WTC11 (cell line): ENCODE measurements around the gene RHBDL1. TPM values are rescaled to one million over a fixed set of nuclear protein-coding genes. Genes with fewer than 3 reads are reported as not detected.
A peak's percentile ranks its signal among the peaks of the same experiment; 100 is the strongest.

Source experiments
- E2F1 ChIP-seq: sonication (generic); formaldehyde crosslinking; IDR thresholded peaks from 2 replicates; pipeline ENCODE4 v1.8.0; 2022; ENCODE audit warnings: mild to moderate bottlenecking, missing genetic modification reagents
- ERG ChIP-seq: fragments of 250-450 bp; sonication (Bioruptor Pico); IDR thresholded peaks from 2 replicates; pipeline ENCODE4 v1.8.0; 2021; ENCODE audit warnings: mild to moderate bottlenecking
- ESRRA ChIP-seq: sonication (generic); formaldehyde crosslinking; IDR thresholded peaks from 2 replicates; pipeline ENCODE4 v1.8.1; 2022; ENCODE audit warnings: mild to moderate bottlenecking, missing genetic modification reagents, borderline replicate concordance
- GRHL2 ChIP-seq: fragments of 250-450 bp; sonication (Bioruptor Pico); IDR thresholded peaks from 2 replicates; pipeline ENCODE4 v1.8.0; 2022; ENCODE audit warnings: mild to moderate bottlenecking, moderate library complexity; ENCODE audit not compliant: insufficient replicate concordance, severe bottlenecking
- HMGA2 ChIP-seq: fragments of 250-450 bp; sonication (Bioruptor Pico); IDR thresholded peaks from 2 replicates; pipeline ENCODE4 v1.4.0; 2021; ENCODE audit warnings: mild to moderate bottlenecking, moderate library complexity
- IRF2 ChIP-seq: sonication (generic); formaldehyde crosslinking; IDR thresholded peaks from 2 replicates; pipeline ENCODE4 v1.8.0; 2022; ENCODE audit warnings: low read depth, missing genetic modification reagents, borderline replicate concordance
- JAZF1 ChIP-seq: fragments of 250-450 bp; sonication (Bioruptor Pico); IDR thresholded peaks from 2 replicates; pipeline ENCODE4 v1.9.0; 2021; ENCODE audit warnings: moderate library complexity, mild to moderate bottlenecking, inconsistent platforms
- JUN ChIP-seq: sonication (generic); formaldehyde crosslinking; IDR thresholded peaks from 2 replicates; pipeline ENCODE4 v1.8.0; 2023; ENCODE audit warnings: mild to moderate bottlenecking, missing genetic modification reagents
- MXD4 ChIP-seq: fragments of 250-450 bp; sonication (Bioruptor Pico); IDR thresholded peaks from 2 replicates; pipeline ENCODE4 v1.8.0; 2021; ENCODE audit warnings: mild to moderate bottlenecking, moderate library complexity, borderline replicate concordance
- MYBL2 ChIP-seq: sonication (generic); formaldehyde crosslinking; IDR thresholded peaks from 2 replicates; pipeline ENCODE4 v1.8.1; 2023; ENCODE audit warnings: mild to moderate bottlenecking, moderate library complexity, missing genetic modification reagents
- NR2C2 ChIP-seq: sonication (generic); formaldehyde crosslinking; IDR thresholded peaks from 2 replicates; pipeline ENCODE4 v1.8.0; 2022; ENCODE audit warnings: mild to moderate bottlenecking, missing genetic modification reagents
- OVOL2 ChIP-seq: fragments of 250-450 bp; sonication (Bioruptor Pico); IDR thresholded peaks from 2 replicates; pipeline ENCODE4 v1.9.0; 2021; ENCODE audit warnings: mild to moderate bottlenecking, borderline replicate concordance
- SMAD4 ChIP-seq: sonication (generic); formaldehyde crosslinking; IDR thresholded peaks from 2 replicates; pipeline ENCODE4 v1.8.0; 2022; ENCODE audit warnings: mild to moderate bottlenecking, missing genetic modification reagents
- SP1 ChIP-seq: sonication (generic); formaldehyde crosslinking; conservative IDR thresholded peaks from 2 replicates; pipeline ENCODE4 v1.8.1; 2022; ENCODE audit warnings: missing genetic modification reagents
- ZNF219 ChIP-seq: sonication (generic); formaldehyde crosslinking; IDR thresholded peaks from 2 replicates; pipeline ENCODE4 v1.8.0; 2023; ENCODE audit warnings: missing genetic modification reagents, mild to moderate bottlenecking, borderline replicate concordance
- ZNF232 ChIP-seq: sonication (generic); formaldehyde crosslinking; IDR thresholded peaks from 2 replicates; pipeline ENCODE4 v1.8.0; 2022; ENCODE audit warnings: mild to moderate bottlenecking, missing genetic modification reagents
- ZNF317 ChIP-seq: sonication (generic); formaldehyde crosslinking; IDR thresholded peaks from 2 replicates; pipeline ENCODE4 v1.8.1; 2023; ENCODE audit warnings: low read depth, mild to moderate bottlenecking, moderate library complexity, missing genetic modification reagents, borderline replicate concordance
- total RNA-seq: library from RNA; stranded (reverse); gene quantifications from 3 replicates; pipeline ENCODE4 v1.2.3, GENCODE V29; 2021
- TF ChIP-seq, protein P1 (sequence below): fragments of 250-450 bp; sonication (Bioruptor Pico); IDR thresholded peaks from 2 replicates; pipeline ENCODE4 v1.9.0; 2021; ENCODE audit warnings: moderate library complexity, mild to moderate bottlenecking, inconsistent platforms, borderline replicate concordance
- TF ChIP-seq, protein P2 (sequence below): sonication (generic); formaldehyde crosslinking; conservative IDR thresholded peaks from 2 replicates; pipeline ENCODE4 v1.8.1; 2022; ENCODE audit warnings: mild to moderate bottlenecking, missing genetic modification reagents
- TF ChIP-seq, protein P3 (sequence below): fragments of 250-450 bp; sonication (Bioruptor Pico); IDR thresholded peaks from 2 replicates; pipeline ENCODE4 v1.9.0; 2021; ENCODE audit warnings: mild to moderate bottlenecking, borderline replicate concordance
- TF ChIP-seq, protein P4 (sequence below): sonication (generic); formaldehyde crosslinking; IDR thresholded peaks from 2 replicates; pipeline ENCODE4 v1.8.1; 2023; ENCODE audit warnings: mild to moderate bottlenecking, missing genetic modification reagents
- TF ChIP-seq, protein P5 (sequence below): sonication (generic); formaldehyde crosslinking; IDR thresholded peaks from 2 replicates; pipeline ENCODE4 v1.8.1; 2023; ENCODE audit warnings: mild to moderate bottlenecking, missing genetic modification reagents, moderate library complexity

The RHBDL1 gene
- total RNA-seq, 1 experiment from 2014 or later, result 8.2 TPM

DNA sequence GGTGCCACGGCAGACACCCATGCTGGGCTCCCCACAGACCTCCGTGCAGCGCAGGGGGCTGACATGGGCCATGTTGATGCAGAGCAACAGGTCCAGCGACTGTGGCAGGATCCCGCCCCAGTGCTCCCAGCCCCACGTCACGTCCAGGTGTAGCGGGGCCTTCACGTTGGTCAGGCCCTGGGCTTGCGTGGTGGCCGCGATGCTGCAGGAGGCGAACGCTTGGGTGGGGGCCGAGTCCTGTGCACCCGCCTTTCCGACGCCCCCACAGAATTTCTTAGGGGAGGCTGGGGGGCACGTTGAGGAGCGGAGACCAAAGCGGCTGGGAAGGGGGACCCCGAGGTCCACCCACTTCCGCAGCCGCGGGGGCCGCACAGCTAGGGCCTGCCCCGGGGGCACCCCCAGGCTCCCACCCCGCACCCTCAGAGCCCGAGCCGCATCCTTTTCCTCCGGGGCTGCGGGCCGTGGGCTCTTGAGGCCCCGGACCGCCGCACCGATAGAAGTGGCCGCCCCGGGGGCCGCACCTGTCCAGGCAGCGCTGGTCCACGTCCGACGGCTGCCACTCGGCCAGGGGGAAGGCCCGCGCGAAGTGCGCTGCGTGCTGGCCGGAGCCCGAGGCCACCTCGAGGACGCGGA lies 39.8 kb upstream of the RHBDL1 start (continued):
- TF ChIP-seq SMAD4 (no peak), NR2C2 (CRISPR knock-in tag) (no peak), JUN (CRISPR knock-in tag) (no peak; the same call in 1 of the 2 replicates), ZNF232 (0 out of 2 replicates have a peak, but pooled peaks have one; percentile 23), ZNF317 (CRISPR knock-in tag) (no peak), ESRRA (CRISPR knock-in tag) (0 out of 2 replicates have a peak, but pooled peaks have one; percentile 27), ERG (no peak), E2F1 (CRISPR knock-in tag) (0 out of 2 replicates have a peak, but pooled peaks have one; percentile 74), JAZF1 (CRISPR knock-in tag) (no peak), MYBL2 (CRISPR knock-in tag) (no peak), HMGA2 (CRISPR knock-in tag) (no peak), SP1 (CRISPR knock-in tag) (no peak), GRHL2 (CRISPR knock-in tag) (no peak), MXD4 (CRISPR knock-in tag) (no peak), OVOL2 (CRISPR knock-in tag) (no peak), ZNF219 (no peak), IRF2 (no peak)
- TF ChIP-seq, protein P1, sequence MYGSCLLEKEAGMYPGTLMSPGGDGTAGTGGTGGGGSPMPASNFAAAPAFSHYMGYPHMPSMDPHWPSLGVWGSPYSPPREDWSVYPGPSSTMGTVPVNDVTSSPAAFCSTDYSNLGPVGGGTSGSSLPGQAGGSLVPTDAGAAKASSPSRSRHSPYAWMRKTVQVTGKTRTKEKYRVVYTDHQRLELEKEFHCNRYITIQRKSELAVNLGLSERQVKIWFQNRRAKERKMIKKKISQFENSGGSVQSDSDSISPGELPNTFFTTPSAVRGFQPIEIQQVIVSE, result no peak
- TF ChIP-seq, protein P2, sequence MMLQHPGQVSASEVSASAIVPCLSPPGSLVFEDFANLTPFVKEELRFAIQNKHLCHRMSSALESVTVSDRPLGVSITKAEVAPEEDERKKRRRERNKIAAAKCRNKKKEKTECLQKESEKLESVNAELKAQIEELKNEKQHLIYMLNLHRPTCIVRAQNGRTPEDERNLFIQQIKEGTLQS, result no peak
- TF ChIP-seq, protein P3, sequence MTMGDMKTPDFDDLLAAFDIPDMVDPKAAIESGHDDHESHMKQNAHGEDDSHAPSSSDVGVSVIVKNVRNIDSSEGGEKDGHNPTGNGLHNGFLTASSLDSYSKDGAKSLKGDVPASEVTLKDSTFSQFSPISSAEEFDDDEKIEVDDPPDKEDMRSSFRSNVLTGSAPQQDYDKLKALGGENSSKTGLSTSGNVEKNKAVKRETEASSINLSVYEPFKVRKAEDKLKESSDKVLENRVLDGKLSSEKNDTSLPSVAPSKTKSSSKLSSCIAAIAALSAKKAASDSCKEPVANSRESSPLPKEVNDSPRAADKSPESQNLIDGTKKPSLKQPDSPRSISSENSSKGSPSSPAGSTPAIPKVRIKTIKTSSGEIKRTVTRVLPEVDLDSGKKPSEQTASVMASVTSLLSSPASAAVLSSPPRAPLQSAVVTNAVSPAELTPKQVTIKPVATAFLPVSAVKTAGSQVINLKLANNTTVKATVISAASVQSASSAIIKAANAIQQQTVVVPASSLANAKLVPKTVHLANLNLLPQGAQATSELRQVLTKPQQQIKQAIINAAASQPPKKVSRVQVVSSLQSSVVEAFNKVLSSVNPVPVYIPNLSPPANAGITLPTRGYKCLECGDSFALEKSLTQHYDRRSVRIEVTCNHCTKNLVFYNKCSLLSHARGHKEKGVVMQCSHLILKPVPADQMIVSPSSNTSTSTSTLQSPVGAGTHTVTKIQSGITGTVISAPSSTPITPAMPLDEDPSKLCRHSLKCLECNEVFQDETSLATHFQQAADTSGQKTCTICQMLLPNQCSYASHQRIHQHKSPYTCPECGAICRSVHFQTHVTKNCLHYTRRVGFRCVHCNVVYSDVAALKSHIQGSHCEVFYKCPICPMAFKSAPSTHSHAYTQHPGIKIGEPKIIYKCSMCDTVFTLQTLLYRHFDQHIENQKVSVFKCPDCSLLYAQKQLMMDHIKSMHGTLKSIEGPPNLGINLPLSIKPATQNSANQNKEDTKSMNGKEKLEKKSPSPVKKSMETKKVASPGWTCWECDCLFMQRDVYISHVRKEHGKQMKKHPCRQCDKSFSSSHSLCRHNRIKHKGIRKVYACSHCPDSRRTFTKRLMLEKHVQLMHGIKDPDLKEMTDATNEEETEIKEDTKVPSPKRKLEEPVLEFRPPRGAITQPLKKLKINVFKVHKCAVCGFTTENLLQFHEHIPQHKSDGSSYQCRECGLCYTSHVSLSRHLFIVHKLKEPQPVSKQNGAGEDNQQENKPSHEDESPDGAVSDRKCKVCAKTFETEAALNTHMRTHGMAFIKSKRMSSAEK (CRISPR knock-in tag), result no peak
- TF ChIP-seq, protein P4, sequence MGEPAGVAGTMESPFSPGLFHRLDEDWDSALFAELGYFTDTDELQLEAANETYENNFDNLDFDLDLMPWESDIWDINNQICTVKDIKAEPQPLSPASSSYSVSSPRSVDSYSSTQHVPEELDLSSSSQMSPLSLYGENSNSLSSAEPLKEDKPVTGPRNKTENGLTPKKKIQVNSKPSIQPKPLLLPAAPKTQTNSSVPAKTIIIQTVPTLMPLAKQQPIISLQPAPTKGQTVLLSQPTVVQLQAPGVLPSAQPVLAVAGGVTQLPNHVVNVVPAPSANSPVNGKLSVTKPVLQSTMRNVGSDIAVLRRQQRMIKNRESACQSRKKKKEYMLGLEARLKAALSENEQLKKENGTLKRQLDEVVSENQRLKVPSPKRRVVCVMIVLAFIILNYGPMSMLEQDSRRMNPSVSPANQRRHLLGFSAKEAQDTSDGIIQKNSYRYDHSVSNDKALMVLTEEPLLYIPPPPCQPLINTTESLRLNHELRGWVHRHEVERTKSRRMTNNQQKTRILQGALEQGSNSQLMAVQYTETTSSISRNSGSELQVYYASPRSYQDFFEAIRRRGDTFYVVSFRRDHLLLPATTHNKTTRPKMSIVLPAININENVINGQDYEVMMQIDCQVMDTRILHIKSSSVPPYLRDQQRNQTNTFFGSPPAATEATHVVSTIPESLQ (CRISPR knock-in tag), result no peak
- TF ChIP-seq, protein P5, sequence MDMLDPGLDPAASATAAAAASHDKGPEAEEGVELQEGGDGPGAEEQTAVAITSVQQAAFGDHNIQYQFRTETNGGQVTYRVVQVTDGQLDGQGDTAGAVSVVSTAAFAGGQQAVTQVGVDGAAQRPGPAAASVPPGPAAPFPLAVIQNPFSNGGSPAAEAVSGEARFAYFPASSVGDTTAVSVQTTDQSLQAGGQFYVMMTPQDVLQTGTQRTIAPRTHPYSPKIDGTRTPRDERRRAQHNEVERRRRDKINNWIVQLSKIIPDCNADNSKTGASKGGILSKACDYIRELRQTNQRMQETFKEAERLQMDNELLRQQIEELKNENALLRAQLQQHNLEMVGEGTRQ (CRISPR knock-in tag), result no peak
